GM11168 (cell line): Measurements from ENCODE around the gene PRDM16.

Experiments used
- in situ Hi-C: fragments of 300-500 bp; cut with MboI; formaldehyde crosslinking; loops from one replicate; pipeline ENCODE4 v1.12.0; 2022; ENCODE audit warnings: low sequenced_read_pairs; ENCODE audit not compliant: unreplicated experiment

PRDM16 gene

GRCh38 chr1:3244025-3244926, 175.3 kb downstream of the PRDM16 start:
- in situ Hi-C loops: no loop called here

DNA sequence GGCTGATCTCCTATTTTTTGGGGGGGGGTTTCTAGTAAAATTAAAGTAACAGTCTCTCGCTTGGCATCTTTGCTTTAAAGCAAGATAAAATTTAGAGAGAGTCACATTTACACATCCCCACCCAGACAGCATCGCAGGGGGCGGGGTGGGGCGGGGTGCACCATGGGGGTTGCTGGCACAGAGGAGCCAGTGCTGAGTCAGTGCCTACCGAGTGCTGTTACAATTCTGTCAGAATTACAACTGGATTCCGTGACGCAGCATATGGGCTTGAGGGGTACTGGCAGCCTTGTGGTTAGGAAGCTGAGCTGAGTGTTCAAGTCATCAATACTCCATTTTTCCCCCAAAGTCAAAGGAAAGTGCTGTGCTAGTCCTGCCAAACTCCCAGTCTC, 175.9 kb downstream of the PRDM16 start:
- in situ Hi-C loops: no loop called here

GRCh38 chr1:3245344-3245743, 176.3 kb downstream of the PRDM16 start:
- in situ Hi-C loops: no loop called here

DNA sequence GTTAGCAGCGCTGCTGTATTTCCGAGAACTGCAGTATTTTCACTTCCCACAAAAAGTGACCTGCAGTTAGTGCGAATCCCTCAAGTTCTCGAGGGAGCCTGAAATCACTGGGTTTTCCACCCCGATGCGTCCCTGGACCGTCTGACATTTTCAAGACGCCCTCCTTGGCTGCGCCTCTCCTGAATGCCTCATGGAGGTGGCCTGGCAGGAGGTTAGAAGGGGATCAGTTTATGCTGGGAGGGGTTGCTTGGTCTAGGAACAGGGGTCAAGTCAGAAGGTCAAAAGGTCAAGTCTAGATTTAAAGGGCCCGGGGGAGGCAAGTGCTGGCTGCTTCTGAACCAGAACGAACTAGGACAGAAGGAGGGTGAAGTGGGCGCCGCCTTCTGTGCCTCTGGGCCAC, 176.8 kb downstream of the PRDM16 start:
- in situ Hi-C loops: no loop called here

GRCh38 chr1:3246251-3246650, 177.2 kb downstream of the PRDM16 start:
- in situ Hi-C loops: no loop called here

GRCh38 chr1:3247521-3248121, 178.6 kb downstream of the PRDM16 start:
- in situ Hi-C loops: no loop called here

GRCh38 chr1:3248155-3249141, 179.4 kb downstream of the PRDM16 start:
- in situ Hi-C loops: no loop called here

GRCh38 chr1:3249231-3249630, 180.2 kb downstream of the PRDM16 start:
- in situ Hi-C loops: no loop called here

GRCh38 chr1:3249631-3250501, 180.9 kb downstream of the PRDM16 start:
- in situ Hi-C loops: no loop called here

DNA sequence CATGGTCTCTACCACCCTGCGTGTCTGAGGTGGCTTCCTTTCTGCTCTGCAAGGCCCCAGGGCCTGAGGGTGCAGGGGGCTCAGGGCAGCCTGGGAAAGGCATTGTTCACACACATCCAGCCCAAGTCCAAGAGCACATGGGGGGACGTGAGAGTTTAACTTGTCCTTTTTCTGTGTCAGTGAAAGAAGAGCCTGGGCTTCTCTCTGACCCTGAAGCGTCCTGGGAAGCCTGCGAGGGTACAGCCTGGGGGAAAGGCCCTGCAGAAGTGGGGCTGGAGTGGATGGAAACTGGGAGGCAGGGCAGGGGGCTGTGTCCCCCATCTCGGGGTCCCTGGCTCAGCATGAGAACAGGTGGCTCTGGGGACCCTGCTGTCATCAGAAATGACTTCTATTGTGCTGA, 181.6 kb downstream of the PRDM16 start:
- in situ Hi-C loops: no loop called here

DNA sequence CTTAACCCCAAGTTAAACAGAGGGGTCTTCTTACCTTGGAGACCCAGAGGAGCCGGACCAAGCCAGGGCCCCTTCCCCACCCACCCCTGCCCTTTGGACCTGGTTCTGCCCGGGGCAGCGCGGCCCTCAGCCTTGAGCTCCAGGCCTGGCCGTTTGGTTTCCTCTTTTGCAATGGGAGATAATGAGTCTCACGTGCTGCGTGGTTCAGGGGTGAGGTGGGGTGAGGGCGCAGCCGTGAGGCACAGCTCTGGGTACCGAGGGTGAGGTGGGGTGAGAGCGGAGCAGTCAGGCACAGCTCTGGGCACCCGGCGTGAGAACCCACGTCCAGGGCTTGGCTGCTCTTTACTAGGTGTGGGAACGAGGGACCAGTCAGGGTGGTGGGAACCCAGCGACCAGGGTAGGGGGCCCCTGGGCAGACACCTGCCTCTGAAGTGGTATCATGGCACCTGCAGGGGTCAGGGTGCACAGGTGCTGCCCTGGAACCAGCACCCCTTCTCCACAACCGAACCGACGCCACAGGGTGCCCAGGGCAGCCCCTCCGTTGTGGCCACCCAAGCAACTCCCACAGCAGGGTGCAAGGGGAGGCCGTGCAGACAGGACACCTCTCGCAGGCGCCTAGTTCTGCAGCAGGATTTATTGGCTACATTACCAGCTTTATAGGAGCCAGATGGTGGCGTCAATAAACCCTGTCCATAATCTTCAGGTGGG, 182.2 kb downstream of the PRDM16 start:
- in situ Hi-C loops: no loop called here

DNA sequence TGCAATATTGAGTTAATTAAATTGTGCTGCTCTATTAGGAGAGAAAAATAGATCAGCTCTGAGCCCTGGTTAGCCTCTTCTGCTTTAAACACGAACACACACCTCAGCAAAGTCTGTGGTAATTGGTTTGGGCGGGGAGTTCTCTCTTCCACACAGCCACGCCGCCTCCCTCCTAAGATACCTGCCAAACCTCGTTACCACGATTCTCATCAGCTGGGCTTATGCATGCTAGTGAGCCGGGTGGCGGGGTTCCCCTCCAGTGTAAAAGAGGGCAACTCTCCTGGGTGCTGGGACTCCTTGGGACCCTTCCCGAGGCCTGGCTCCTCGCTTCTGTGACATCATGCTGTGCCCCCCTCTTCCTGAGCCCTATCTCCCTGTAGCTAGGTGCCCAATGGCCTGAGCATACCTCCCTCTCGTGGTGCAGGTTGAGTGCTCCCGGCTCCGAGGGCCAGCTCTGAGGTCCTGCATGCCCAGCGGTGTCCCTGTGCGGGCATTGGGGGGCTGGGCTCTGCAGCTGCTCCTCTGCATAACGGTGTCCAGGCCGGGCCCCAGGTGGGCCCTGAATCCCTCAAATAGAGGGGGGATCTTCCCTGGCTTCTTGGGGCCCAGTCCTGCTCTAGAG, 182.9 kb downstream of the PRDM16 start:
- in situ Hi-C loops: no loop called here

DNA sequence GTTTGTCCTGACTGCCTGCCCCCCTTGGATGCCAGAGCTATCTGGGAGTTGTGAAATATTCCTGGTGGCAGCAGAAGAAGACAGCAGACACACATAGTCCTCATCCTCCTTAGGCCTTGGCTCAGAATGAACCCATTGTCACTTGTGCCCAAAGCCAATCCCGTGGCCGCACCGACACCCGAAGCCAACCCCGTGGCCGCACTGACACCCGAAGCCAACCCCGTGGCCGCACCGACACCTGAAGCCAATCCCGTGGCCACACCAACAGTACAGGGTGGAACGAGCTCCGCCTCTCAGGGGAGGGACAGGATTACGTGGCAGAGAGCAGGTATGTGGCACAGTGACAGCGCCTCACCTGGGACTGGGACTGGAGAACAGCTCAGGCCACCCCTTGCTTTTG, 186.7 kb downstream of the PRDM16 start:
- in situ Hi-C loops: no loop called here

- in situ Hi-C loops: no loop called here
Observed at GRCh38 chr1:3257788-3258187, 188.8 kb downstream of the PRDM16 start.

DNA sequence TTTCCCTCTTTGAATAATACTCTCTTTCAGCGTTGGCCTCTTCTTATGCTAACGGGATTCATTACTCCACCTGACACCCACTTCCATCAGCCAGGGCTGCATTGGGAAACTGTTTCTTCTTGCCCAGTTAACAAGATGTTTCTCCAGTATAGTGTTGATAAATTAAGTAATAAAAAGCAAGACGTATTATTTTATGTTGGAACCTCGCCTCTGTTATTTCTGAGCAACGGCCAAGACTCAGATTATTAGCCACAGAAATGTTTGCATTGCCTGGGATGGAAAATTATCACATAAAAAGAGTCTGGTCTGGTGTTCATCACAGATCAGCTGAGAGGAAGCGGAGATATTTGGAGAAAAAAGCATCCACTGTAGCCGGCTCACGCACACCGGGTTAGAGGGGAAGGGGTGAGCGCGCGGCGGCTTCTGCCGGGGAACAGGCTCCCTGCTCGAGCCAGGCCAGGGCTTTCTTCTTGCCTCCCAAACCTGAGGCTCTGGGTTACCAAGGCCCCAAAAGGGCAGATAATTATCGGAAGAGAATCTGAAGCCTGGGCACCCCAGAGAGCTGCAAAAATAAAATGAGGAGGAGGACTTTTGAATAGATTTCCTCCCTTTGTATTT, 189.5 kb downstream of the PRDM16 start:
- in situ Hi-C loops: no loop called here

- in situ Hi-C loops: no loop called here
Observed at GRCh38 chr1:3259020-3259419, 190.0 kb downstream of the PRDM16 start.

DNA sequence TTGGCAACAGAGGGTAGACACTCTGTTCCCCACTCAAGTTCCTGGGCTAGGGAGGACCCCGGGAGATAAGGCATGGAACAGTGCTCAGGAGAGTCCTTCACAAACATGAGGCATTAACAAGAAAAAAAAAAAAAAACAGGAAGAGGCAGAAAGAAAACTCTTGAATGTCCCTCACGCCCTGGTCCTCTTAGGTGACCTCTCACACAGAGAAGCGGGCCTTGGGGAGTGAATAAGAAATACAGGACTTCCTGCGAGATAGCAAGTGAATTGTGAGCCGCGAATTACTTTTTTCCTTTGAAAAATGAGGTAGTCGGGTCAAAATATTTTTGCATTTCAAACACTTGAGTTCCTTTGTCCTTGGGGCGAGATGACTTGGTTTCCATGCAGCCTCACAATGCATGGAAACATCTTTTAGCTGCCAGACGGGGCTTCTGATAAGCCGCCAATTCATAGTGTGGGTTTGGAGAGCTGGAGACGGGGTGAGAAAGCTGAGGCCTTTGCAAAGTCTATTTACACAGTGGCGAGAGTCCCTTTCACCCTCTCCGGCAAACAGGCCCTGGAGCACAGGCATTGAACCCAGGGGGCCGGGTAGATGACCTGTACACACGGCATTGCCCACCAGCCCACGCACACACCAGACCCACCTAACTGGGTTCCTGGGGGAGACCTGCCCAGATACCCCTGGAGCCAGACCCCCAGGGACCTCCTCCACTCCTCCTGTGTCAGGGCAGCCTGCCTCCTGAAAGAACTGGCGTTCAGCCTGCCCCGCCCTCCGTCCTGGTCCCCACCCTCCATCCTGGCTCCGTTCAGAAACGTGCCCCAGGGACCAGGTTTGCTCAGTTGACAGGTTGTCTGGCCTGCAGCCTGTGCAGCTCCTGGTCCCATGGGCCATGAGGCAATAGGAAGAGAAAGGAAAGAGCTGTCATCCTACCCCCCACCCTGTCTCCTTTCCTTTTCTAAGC, 192.3 kb downstream of the PRDM16 start:
- in situ Hi-C loops: no loop called here
